IMR-90 (cell line): Measurements from ENCODE around the gene UBP1. TPM values are rescaled to one million over a fixed set of nuclear protein-coding genes. Genes with fewer than 3 reads are reported as not detected.

Experiments used
- ATAC-seq: fragments of 200-7000 bp; cut with Tn5 transposase; 2 replicates; pipeline ENCODE4 v1.9.1; 2020; ENCODE audit warnings: low read depth, mild to moderate bottlenecking, moderate library complexity
- BruUV-seq: library from RNA; stranded (reverse); fragments of 400-500 nt; replicated peaks from 2 replicates; lab custom pipeline; 2021; lab: Mats Ljungman, UMichigan
- CTCF ChIA-PET: fragments of 300-600 bp; formaldehyde crosslinking; extraction: SDS; loops from one replicate; lab custom pipeline; 2021; ENCODE audit warnings: antibody characterized with exemption; lab: Yijun Ruan, JAX
- POLR2A ChIA-PET: fragments of 300-600 bp; sonication (Branson Sonifier 250); formaldehyde crosslinking; loops from one replicate; lab custom pipeline; 2022; ENCODE audit warnings: antibody characterized with exemption; ENCODE audit not compliant: unreplicated experiment; lab: Charles Lee
- DNase-seq: peaks from one replicate; pipeline ENCODE4 v3.0.0; 2013
- H2AFZ ChIP-seq: replicated peaks from 2 replicates; pipeline ENCODE3; 2013; ENCODE audit warnings: low read length, mild to moderate bottlenecking; ENCODE audit not compliant: poor library complexity
- H2AK5ac ChIP-seq: 2 replicates; pipeline ENCODE4 v1.6.1; 2013; ENCODE audit warnings: low read depth, low read length, inconsistent platforms
- H2AK9ac ChIP-seq: replicated peaks from 2 replicates; pipeline ENCODE3; 2013; ENCODE audit warnings: mild to moderate bottlenecking, low read depth, low read length, moderate library complexity; ENCODE audit not compliant: poor library complexity
- H2BK120ac ChIP-seq: 2 replicates; pipeline ENCODE4 v1.6.1; 2013; ENCODE audit warnings: low read depth, low read length, inconsistent platforms
- H2BK15ac ChIP-seq: 3 replicates; pipeline ENCODE4 v1.6.1; 2013; ENCODE audit warnings: low read depth, low read length, inconsistent platforms
- H2BK20ac ChIP-seq: 2 replicates; pipeline ENCODE4 v1.6.1; 2013; ENCODE audit warnings: low read depth, mild to moderate bottlenecking, inconsistent platforms, low read length, moderate library complexity
- H2BK5ac ChIP-seq: 2 replicates; pipeline ENCODE4 v1.6.1; 2013; ENCODE audit warnings: mild to moderate bottlenecking, low read depth, low read length, inconsistent platforms; ENCODE audit not compliant: poor library complexity, severe bottlenecking
- H3K14ac ChIP-seq: replicated peaks from 2 replicates; pipeline ENCODE4 v1.6.1; 2013; ENCODE audit warnings: low read depth, low read length, inconsistent platforms
- H3K18ac ChIP-seq: 2 replicates; pipeline ENCODE4 v1.6.1; 2013; ENCODE audit warnings: low read depth, low read length, control low read depth
- H3K23ac ChIP-seq: 2 replicates; pipeline ENCODE4 v1.6.1; 2013; ENCODE audit warnings: low read depth, low read length, inconsistent platforms
- H3K27ac ChIP-seq: 2 replicates; pipeline ENCODE4 v1.5.1; 2013; ENCODE audit warnings: mild to moderate bottlenecking, control low read depth, low read length; ENCODE audit not compliant: insufficient read depth
- H3K27me3 ChIP-seq: 2 replicates; pipeline ENCODE4 v1.6.1; 2013; ENCODE audit warnings: low read length; ENCODE audit not compliant: control insufficient read depth, insufficient read depth
- H3K36me3 ChIP-seq: 2 replicates; pipeline ENCODE4 v1.6.1; 2013; ENCODE audit warnings: low read length, mixed read lengths; ENCODE audit not compliant: control insufficient read depth, insufficient read depth
- H3K4ac ChIP-seq: 2 replicates; pipeline ENCODE4 v1.6.1; 2013; ENCODE audit warnings: low read depth, low read length, inconsistent platforms
- H3K4me1 ChIP-seq: 2 replicates; pipeline ENCODE4 v1.6.1; 2013; ENCODE audit warnings: low read length, mixed read lengths; ENCODE audit not compliant: control insufficient read depth, insufficient read depth
- H3K4me2 ChIP-seq: 2 replicates; pipeline ENCODE4 v1.6.1; 2013; ENCODE audit warnings: low read depth, mild to moderate bottlenecking, control low read depth, low read length, moderate library complexity
- H3K4me3 ChIP-seq: 2 replicates; pipeline ENCODE4 v1.5.1; 2013; ENCODE audit warnings: low read depth, mild to moderate bottlenecking, control low read depth, low read length, moderate library complexity; ENCODE audit not compliant: insufficient read depth
- H3K56ac ChIP-seq: 2 replicates; pipeline ENCODE4 v1.6.1; 2013; ENCODE audit warnings: low read length, inconsistent platforms; ENCODE audit not compliant: insufficient read depth; ENCODE audit errors: extremely low read depth
- H3K79me1 ChIP-seq, 2 experiments: 2 replicates each; pipeline ENCODE4 v1.6.1; 2013; ENCODE audit warnings: low read length in 2 of 2, inconsistent platforms in 1 of 2, low read depth in 1 of 2
- H3K9ac ChIP-seq: 2 replicates; pipeline ENCODE4 v1.6.1; 2013; ENCODE audit warnings: low read depth, low read length, control low read depth
- H3K9me1 ChIP-seq: 2 replicates; pipeline ENCODE4 v1.6.1; 2013; ENCODE audit warnings: low read length, inconsistent platforms; ENCODE audit not compliant: insufficient read depth
- H3K9me3 ChIP-seq: 2 replicates; pipeline ENCODE4 v1.6.1; 2013; ENCODE audit warnings: low read length; ENCODE audit not compliant: control insufficient read depth, insufficient read depth
- H4K20me1 ChIP-seq: 2 replicates; pipeline ENCODE4 v1.6.1; 2013; ENCODE audit warnings: low read length, inconsistent platforms; ENCODE audit not compliant: insufficient read depth
- H4K5ac ChIP-seq: 2 replicates; pipeline ENCODE4 v1.6.1; 2013; ENCODE audit warnings: mild to moderate bottlenecking, low read depth, low read length, control low read depth
- H4K8ac ChIP-seq, 2 experiments: 2 replicates each; pipeline ENCODE4 v1.6.1; 2013; ENCODE audit warnings: low read depth in 2 of 2, low read length in 2 of 2, control low read depth in 1 of 2, inconsistent platforms in 1 of 2
- H4K91ac ChIP-seq: 2 replicates; pipeline ENCODE4 v1.6.1; 2013; ENCODE audit warnings: low read depth, low read length, inconsistent platforms; ENCODE audit not compliant: insufficient read depth
- CEBPB ChIP-seq: IDR thresholded peaks from 2 replicates; pipeline ENCODE4 v1.6.1; 2012; ENCODE audit warnings: low read depth, low read length, improper control_type of control experiment
- SMC3 ChIP-seq: fragments of 150-350 bp; IDR thresholded peaks from 2 replicates; pipeline ENCODE4 v1.6.1; 2016; ENCODE audit warnings: low read depth, mild to moderate bottlenecking, antibody characterized with exemption, low read length, moderate library complexity
- WGBS, 2 experiments: methylation state at CpG; one replicate each; pipeline versions ENCODE4 v1.1.5 to v1.1.7; 2013; ENCODE audit warnings: missing lambda C conversion rate in 2 of 2; ENCODE audit not compliant: insufficient read length in 1 of 2; ENCODE audit errors: extremely low coverage in 2 of 2; 5-methylcytosine and 5-hydroxymethylcytosine counted together
- dilution Hi-C: fragments of 300-500 bp; cut with HindIII; formaldehyde crosslinking; loops from one replicate; pipeline ENCODE4 v1.14.3; 2018; ENCODE audit warnings: low sequenced_read_pairs; ENCODE audit not compliant: unreplicated experiment
- in situ Hi-C: fragments of 300-500 bp; cut with MboI; formaldehyde crosslinking; loops from 3 replicates; pipeline ENCODE4 v1.14.3; 2019; ENCODE audit warnings: low sequenced_read_pairs, inconsistent platforms, mixed read lengths
- intact Hi-C: fragments of 100-400 bp; cut with micrococcal nuclease; formaldehyde crosslinking; loops from 2 replicates; pipeline ENCODE4 v1.10.0; 2022
- polyA plus RNA-seq, 3 experiments: library from polyadenylated mRNA; depleted of rRNA; stranded (reverse); fragments of >200 nt; gene quantifications; 2 replicates each; pipeline ENCODE4 v1.2.3, GENCODE V29; 2012; ENCODE audit warnings: low replicate concordance in 1 of 3
- total RNA-seq: library from RNA; depleted of rRNA; stranded (reverse); fragments of >200 nt; gene quantifications from 2 replicates; pipeline ENCODE4 v1.2.3, GENCODE V29; 2012

The UBP1 gene
- total and polyA plus RNA-seq, 2 of the 4 experiments (the other 2 are of a cell fraction): 56.3 to 73.8 TPM

DNA sequence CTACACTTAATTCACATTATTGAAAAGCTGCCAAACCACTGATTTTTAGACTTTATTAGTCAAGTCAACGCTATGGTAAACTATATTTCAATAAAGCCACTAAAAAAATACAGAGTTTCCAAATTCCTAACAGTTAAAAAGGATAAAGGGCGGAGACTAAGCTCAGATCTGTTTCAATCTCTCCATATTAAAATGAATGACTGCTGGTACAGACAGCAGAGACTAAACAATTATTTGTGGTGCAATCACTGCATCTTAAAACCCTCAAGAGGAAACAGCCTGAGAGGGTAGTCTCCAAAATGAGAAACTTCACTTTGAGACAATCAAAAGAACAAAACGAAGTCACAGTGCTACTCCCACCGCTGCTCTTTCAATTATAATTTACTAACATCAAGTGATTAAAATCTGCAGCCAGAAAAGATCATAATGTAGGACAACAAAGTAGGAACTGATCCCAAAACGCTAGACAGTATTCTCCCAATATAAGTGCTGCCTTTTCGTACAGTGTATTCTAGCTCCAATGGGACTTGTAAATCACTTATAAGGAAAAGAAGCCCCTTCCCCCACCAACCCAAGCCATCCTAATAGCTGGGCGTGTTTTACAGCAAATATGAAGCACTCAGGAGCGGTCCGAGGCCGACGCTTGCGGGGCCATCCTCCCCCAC lies 1.2 kb downstream of the UBP1 start:
- peaks cover 6% of the 10 kb centered on the region for H3K9me1 ChIP-seq
- POLR2A ChIA-PET: interaction anchor here (0.6 kb wide), 1 partner anchor 309 kb away, joined by 4 read pairs; no protein-coding TSS in a partner anchor
- peak overlapping the region; percentile 87 for H3K27ac ChIP-seq
- peak overlapping the region; percentile 85 for H3K56ac ChIP-seq
- intact Hi-C loops: loop anchor here (5.0 kb wide), 2 partner anchors 47 to 278 kb away; partner anchors contain the start of gene CLASP2
- H3K4ac ChIP-seq: peak overlapping the region; percentile 69
- dilution Hi-C loops: no loop called here
- no CpG with 5 or more reads among the region's 12 CpGs for WGBS, 2 experiments
- CTCF ChIA-PET: interaction anchor here (0.5 to 2.0 kb wide), 2 partner anchors 51 to 66 kb away, joined by 3 to 7 read pairs; no protein-coding TSS in a partner anchor
- H2AFZ ChIP-seq: peak overlapping the region; percentile 89
- no peak overlapping the region; the same call in 1 of the 2 replicates for H2BK120ac ChIP-seq
- H3K36me3 ChIP-seq: no peaks in the 10 kb centered on the region
- H3K27me3 ChIP-seq: no peaks in the 10 kb centered on the region
- DNase-seq (peak; percentile 21), ATAC-seq (no peak)
- peak overlapping the region; percentile 54; the same call in 1 of the 2 replicates for H3K18ac ChIP-seq
- H2AK5ac ChIP-seq: no peak overlapping the region
- peaks cover 5% of the 10 kb centered on the region for H3K4me1 ChIP-seq
- H4K91ac ChIP-seq: no peak overlapping the region; the same call in 1 of the 2 replicates
- H3K4me2 ChIP-seq: peak overlapping the region; percentile 82
- no peak overlapping the region for H2BK15ac ChIP-seq
- peak overlapping the region; percentile 86 for H3K9ac ChIP-seq
- peak overlapping the region; percentile 34 for H3K23ac ChIP-seq
- H4K8ac ChIP-seq: peak overlapping the region in 1 of 2 experiments; percentile 22; a peak in 1 of 4 replicates
- H2BK20ac ChIP-seq: no peak overlapping the region
- H3K79me1 ChIP-seq: peaks cover 6 to 26% of the 10 kb centered on the region in 2 experiments; a peak in 2 of 4 replicates
- H3K4me3 ChIP-seq: peak overlapping the region; percentile 73
- in situ Hi-C loops: no loop called here
- H4K5ac ChIP-seq: no peak overlapping the region
- H3K9me3 ChIP-seq: no peaks in the 10 kb centered on the region
- peak overlapping the region; percentile 84 for H2BK5ac ChIP-seq
- H3K14ac ChIP-seq: peak overlapping the region; percentile 85
- peaks cover 41% of the 10 kb centered on the region for H4K20me1 ChIP-seq
- H2AK9ac ChIP-seq: peak overlapping the region; percentile 96
- TF ChIP-seq SMC3: no peak
- TF ChIP-seq CEBPB: peak; percentile 40; the same call in 1 of the 2 replicates
- BruUV-seq: no TSS peak
